NCI-H1436 treated with DMSO at 0.1 percent for 48 hours (cell line): ENCODE results near the gene MTARC1.

ENCODE experiments used
- DNase-seq: peaks from one replicate; lab custom pipeline; 2025; lab: John Stamatoyannopoulos, UW

MTARC1 gene

DNA sequence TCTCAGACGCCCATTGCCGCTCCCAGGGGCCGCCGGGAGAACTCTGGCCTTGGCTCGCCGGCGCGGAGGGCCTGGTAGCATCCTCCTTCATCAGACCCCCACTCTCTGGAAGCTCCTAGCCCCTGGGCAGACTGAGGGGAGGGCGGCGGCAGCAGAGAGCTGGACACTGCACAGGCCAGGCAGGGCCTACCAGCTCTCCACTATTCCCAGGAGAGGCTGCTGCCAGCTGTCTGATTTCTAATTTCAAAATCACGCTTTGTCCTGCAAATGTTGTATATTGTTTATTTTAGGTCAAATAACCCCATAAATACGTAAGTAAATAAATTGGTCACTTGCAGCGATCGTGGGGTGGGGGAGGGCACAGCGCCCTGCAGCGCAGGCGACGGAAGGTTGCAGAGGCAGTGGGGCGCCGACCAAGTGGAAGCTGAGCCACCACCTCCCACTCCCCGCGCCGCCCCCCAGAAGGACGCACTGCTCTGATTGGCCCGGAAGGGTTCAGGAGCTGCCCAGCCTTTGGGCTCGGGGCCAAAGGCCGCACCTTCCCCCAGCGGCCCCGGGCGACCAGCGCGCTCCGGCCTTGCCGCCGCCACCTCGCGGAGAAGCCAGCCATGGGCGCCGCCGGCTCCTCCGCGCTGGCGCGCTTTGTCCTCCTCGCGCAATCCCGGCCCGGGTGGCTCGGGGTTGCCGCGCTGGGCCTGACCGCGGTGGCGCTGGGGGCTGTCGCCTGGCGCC lies at the start of gene MTARC1:
TSS of gene MTARC1 (plus strand) at position 577 of the 732 bp plus-strand sequence. CDS start at position 609, 32 bp downstream.
- DNase-seq: peak; percentile 50

GRCh38 chr1:220741349-220741748 lies 45.4 kb upstream of the MTARC1 start:
- DNase-seq: no peak

GRCh38 chr1:220741825-220742224 lies 44.9 kb upstream of the MTARC1 start:
- DNase-seq: no peak

DNA sequence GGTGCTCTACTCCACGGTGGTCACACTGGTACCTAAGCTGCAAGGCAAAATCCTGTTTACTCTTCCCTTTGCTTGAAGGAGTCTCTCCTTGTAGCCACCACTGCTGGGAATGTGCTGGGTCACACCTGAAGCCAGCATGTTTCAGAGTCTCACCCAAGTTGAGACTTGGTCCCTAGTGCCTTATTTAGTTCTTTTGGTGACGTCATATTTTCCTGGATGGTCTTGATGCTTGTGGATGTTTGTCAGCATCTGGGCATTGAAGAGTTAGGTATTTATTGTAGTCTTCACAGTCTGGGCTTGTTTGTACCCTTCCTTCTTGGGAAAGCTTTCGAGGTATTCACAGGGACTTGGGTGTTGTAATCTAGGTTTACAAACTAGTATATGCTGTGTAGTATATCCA lies 44.2 kb upstream of the MTARC1 start:
- DNase-seq: no peak

DNA sequence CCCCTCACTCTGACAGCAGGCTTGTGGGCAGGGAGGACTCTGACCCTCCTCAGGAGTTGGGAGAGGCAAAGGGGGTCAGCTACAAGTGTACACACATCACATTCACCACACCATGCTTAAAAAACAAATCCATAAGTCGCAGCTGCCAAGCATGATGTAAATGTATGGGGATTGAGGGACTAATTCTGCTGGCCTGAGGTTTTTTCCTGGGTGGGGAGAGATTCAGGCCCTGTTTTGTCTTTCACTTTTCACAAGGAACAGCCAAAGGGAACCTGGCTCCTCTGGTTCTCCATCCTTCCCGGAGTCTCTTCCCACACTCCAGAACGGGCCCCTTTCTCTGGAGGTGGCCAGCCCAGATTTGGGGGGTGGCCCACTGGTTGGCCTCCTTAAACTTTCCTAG lies 39.9 kb upstream of the MTARC1 start:
- no peak for DNase-seq

DNA sequence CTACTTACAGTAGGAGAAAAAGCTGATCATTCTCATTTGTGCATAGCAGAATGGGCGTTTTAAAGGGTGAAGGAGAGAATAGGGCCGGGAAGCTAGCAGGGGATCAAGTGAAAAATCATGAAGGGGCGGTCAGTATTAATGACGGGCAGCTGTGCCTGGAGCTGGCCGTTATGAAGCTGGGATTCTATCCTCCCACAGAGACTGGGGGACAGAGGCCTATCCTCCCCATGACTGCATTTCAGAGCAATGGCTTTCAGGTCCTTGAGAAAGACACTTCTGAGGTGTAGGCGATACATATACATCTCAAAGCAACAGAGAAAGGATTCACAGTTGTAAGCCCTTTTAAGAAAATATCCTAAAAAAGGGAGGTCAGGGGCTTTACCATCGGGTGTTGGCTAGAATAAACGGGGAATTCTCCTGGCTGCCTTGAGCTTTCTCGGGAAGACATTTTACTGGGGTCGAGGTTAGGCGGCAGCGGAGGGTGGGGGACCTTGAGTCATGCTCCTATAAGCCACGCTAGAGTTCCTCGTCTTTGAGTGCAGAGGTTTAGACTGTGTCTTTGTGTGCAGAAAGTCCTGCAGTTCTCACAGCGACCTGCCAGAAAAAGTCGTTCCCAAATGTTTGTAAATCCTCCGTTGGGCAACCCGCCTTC lies 39.1 kb upstream of the MTARC1 start:
- no peak for DNase-seq

DNA sequence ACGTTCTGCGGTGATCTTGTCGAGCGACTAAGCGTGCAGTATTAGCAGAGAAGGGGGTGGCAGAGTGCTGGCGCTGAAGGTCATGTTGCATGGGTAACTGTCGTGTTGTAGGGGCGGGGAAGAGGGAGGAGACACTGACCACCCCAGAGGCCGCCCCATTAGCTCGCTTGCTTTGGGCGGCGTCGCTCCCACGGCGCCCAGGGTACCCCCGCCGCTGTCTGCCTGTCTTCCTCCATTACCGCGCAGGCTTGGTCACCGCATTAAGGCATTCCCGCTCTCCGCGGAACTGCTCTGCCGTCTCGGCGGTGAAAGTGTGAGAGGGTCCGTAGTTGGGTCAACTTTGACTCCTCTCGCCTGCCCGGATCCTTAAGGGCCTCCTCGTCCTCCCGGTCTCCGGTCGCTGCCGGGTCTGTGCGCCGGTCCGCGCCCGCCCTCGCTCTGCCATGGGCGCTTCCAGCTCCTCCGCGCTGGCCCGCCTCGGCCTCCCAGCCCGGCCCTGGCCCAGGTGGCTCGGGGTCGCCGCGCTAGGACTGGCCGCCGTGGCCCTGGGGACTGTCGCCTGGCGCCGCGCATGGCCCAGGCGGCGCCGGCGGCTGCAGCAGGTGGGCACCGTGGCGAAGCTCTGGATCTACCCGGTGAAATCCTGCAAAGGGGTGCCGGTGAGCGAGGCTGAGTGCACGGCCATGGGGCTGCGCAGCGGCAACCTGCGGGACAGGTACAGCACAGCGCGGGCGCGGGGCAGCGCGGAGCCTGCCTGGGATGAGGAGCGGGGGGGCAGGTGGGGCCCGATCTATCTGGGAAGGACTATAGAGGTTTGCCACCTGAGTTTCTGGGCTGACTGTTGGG lies 38.4 kb upstream of the MTARC1 start, which contains the start of gene MTARC2:
TSS of gene MTARC2 (plus strand) at position 234 of the 846 bp plus-strand sequence. CDS start at position 444, 210 bp downstream.
- DNase-seq: peak; percentile 59

DNA sequence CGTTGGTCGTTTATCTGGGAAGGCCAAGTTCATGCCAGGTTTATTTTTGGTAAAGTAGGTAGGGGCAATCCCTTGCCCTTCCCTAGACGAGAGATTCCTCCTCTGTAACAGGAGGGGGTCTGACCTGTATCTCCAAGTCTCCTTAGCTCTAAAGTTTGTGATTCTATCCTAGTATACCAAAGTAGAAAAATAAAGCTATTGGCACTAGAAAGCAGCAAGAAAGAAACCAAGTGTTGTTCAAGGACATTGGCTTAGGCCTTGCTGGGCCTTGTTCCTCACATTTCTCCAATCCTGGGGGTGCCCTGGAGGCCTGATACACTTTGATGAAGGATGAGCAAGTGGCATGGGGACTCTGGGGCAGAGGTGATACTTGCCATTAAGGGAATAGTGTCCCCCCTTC lies 37.8 kb upstream of the MTARC1 start:
- no peak for DNase-seq

GRCh38 chr1:220750131-220750515 lies 36.6 kb upstream of the MTARC1 start:
- no peak for DNase-seq

DNA sequence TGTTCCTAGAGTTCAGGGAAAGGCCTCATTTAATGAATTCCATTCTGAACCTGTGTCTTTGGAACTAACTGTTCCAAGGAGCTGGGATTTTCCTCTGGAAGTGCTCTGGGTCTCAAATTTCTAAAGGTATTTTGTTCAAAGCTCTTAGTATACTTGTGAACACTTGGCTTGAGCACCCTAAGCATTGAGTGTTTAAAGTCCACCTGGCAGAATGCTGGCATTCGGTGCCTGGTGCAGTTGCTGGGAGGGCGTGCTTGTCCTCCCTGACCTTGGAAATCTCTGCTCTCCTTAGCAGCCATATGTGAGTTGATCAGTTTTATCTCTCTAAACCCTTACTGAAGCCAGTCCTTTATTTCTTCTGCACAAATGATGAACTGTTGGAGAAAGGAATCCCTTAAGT lies 35.6 kb upstream of the MTARC1 start:
- DNase-seq: no peak

DNA sequence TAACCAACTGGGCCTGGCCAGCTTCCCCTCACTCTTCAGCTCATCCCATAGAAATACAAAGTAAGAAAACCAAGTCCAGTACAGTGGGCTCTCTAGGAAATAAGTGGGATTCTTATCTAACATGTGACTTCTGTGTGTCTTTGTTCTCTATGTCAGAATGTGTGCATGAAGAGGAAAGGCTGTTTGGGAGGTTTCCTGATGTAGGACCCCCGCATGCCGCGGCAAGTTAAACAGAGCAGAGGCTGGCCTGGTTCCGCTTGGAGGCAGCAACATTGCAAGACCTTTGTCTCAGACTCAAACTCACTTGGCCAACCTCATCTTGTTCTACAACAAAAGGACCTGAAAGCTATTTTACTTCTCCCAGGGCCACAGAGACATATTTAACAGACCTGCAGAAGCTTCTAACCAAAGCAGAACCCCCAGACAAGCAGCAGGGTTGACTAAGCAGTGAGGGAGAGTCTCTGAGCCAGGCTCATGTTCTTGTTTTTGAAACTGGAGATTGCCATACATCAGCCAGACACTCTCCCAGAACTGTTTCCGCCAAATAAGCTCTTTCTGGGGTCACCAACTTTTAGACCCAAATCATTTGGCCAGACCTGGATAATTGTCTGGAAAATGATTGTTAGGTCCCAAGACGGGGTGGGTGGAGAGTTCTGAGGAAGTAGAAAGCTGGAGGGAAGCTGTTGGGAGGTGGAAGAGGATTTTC lies 32.3 kb upstream of the MTARC1 start:
- no peak for DNase-seq

DNA sequence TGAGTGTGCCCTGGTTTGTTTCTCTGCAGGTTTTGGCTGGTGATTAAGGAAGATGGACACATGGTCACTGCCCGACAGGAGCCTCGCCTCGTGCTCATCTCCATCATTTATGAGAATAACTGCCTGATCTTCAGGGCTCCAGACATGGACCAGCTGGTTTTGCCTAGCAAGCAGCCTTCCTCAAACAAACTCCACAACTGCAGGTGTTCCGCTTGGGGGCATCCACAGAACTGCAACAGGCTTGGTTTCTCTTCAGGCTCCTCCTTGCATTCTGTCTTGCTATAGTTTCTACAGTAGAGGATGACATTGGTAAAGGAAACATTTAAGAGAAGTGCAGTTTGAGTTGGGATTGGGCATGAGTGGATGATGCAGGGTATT lies 31.8 kb upstream of the MTARC1 start:
- no peak for DNase-seq

GRCh38 chr1:220755309-220755708 lies 31.4 kb upstream of the MTARC1 start:
- no peak for DNase-seq

GRCh38 chr1:220757441-220757840 lies 29.3 kb upstream of the MTARC1 start:
- DNase-seq: no peak

DNA sequence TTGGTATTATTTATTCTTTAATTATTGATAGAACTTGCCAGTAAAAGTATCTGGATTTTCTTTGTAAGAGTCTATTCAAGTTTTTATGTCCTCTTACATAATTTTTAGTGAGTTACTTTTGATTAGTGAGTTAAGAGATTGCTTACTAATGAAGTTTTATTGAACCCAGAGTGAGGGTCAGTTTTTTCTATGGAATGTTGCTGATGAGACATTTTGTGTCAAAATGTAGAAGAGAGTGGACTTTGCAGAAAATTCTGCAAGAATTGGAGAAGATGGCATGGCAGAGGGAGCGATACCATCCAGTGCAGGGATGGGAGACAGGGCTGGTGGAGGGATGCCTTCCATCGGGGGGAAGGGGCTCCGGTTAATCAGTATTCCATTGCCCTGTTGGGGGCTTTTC lies 27.6 kb upstream of the MTARC1 start:
- no peak for DNase-seq

GRCh38 chr1:220761688-220762427 lies 24.9 kb upstream of the MTARC1 start:
- peak; percentile 84 for DNase-seq

- no peak for DNase-seq
Observed at GRCh38 chr1:220764757-220765156, 22.0 kb upstream of the MTARC1 start.

DNA sequence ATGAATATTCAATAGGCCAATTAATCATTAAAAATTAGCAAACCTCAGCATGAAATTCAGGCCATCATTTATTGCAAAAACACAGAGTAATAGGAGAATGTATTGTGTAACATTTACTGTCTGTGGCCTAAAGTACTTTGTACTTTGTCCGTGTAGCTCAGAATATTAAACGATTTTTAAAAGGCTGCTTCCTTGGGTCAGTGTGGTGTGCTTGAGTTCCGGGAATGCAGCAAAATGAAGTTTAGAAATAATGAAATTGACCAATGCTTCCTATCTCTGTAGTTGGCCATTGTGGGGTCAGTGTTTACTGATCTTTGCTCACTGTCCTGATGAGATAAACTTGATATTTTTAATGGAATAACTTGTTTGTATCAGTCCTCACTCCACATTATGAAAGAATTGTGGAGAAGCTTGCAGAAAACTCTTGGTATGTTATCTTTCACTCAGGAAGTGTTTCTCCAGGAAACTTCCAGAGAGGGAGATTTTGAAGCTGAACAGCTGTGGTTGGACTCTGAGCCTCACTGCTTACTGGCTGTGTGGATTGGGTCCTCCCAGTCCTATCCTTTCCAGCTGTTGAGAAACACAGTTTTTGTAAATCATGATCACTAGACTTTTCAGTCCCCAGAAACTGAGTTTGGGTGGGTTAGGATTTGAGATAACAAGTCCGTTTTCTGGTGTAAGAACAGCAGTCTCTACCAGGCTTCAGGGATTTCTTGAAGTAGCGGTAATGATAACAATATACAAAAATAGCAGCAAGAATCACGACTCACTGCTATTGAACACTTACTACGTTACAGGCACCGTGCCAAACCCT lies 19.2 kb upstream of the MTARC1 start:
- no peak for DNase-seq

DNA sequence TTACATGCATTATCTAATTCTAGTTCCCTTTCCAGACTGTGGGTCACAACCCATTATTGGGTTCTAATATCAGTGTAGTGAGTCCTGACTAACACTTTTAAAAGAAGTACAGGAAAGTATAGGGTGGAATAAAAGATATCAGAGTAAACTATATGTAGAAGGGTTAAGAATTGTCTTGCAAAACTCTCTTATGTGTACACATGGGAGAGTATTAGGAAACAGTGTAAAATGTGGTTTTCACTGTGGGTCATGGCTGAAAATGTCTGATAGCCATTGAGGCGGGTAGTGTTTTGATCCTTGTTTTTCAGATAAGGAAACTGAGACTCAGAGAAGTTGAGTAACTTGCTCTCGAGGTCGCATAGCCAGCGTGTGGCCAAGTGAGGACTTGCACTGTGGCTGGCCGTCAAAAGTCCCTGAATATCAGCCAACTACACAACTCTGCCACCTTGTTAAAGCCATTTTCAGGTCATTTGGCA lies 18.5 kb upstream of the MTARC1 start:
- DNase-seq: no peak

- DNase-seq: no peak
Observed at GRCh38 chr1:220769205-220769604, 17.5 kb upstream of the MTARC1 start.
